SK-N-SH (cell line): ENCODE results near the gene PTPRA. TPM values are rescaled to one million over a fixed set of nuclear protein-coding genes. Genes with fewer than 3 reads are reported as not detected.
A peak's percentile ranks its signal among the peaks of the same experiment; 100 is the strongest.

ENCODE experiments used
- CTCF ChIA-PET: fragments of 300-600, 350-600 bp; formaldehyde crosslinking; extraction: SDS; loops from one replicate; lab custom pipeline; 2021; lab: Yijun Ruan, JAX
- POLR2A ChIA-PET: fragments of 350-600 bp; sonication (Branson Sonifier 250); formaldehyde crosslinking; extraction: SDS; loops from one replicate; lab custom pipeline; 2020; ENCODE audit warnings: antibody characterized with exemption, inconsistent platforms; lab: Yijun Ruan, JAX
- DNase-seq: peaks from one replicate; pipeline ENCODE4 v3.0.0; 2012
- H2AFZ ChIP-seq: fragments of 200-600 bp; sonication (generic); 2 replicates; pipeline ENCODE4 v1.8.1; 2016; ENCODE audit warnings: antibody characterized with exemption, mild to moderate bottlenecking, low read depth
- H3F3A ChIP-seq: fragments of 200-600 bp; sonication (generic); replicated peaks from 2 replicates; pipeline ENCODE3; 2016; ENCODE audit warnings: antibody characterized with exemption, mild to moderate bottlenecking; ENCODE audit not compliant: insufficient read depth
- H3K27ac ChIP-seq, 2 experiments: fragments of 200-500 bp in 1 of 2; fragments of 200-600 bp in 1 of 2; sonication (Bioruptor generic) in 1 of 2; sonication (generic), shearing (Covaris generic) in 1 of 2; 2 replicates each; pipeline versions ENCODE4 v1.5.1 to v1.6.1; 2014 to 2016; ENCODE audit warnings: low read depth in 2 of 2, inconsistent platforms in 1 of 2, low read length in 1 of 2, mild to moderate bottlenecking in 1 of 2, mixed read lengths in 1 of 2
- H3K27me3 ChIP-seq: fragments of 200-600 bp; sonication (generic), shearing (Covaris generic); 2 replicates; pipeline ENCODE4 v1.6.1; 2016; ENCODE audit warnings: mixed run types; ENCODE audit not compliant: insufficient read depth
- H3K36me3 ChIP-seq, 2 experiments: fragments of 200-500 bp in 1 of 2; fragments of 200-600 bp in 1 of 2; sonication (Bioruptor generic) in 1 of 2; sonication (generic) in 1 of 2; replicated peaks in 1 of 2; 2 replicates each; pipeline versions ENCODE3 to v1.5.1; 2014 to 2016; ENCODE audit warnings: low read length in 1 of 2, mild to moderate bottlenecking in 1 of 2; ENCODE audit not compliant: insufficient read depth in 2 of 2, control insufficient read depth in 1 of 2
- H3K4me1 ChIP-seq, 2 experiments: fragments of 200-500 bp in 1 of 2; fragments of 200-600 bp in 1 of 2; sonication (Bioruptor generic) in 1 of 2; sonication (generic), shearing (Covaris generic) in 1 of 2; 2 replicates each; pipeline versions ENCODE4 v1.5.1 to v1.6.1; 2014 to 2016; ENCODE audit warnings: low read depth in 1 of 2, low read length in 1 of 2, mixed run types in 1 of 2; ENCODE audit not compliant: insufficient read depth in 2 of 2, control insufficient read depth in 1 of 2
- H3K4me2 ChIP-seq: fragments of 200-600 bp; sonication (generic), shearing (Covaris generic); 2 replicates; pipeline ENCODE4 v1.6.1; 2017; ENCODE audit warnings: mixed run types
- H3K4me3 ChIP-seq, 2 experiments: fragments of 200-500 bp in 1 of 2; fragments of 200-600 bp in 1 of 2; sonication (Bioruptor generic) in 1 of 2; sonication (generic), shearing (Covaris generic) in 1 of 2; 2 replicates each; pipeline versions ENCODE4 v1.5.1 to v1.8.1; 2014 to 2016; ENCODE audit warnings: low read depth in 2 of 2, inconsistent platforms in 1 of 2, low read length in 1 of 2, mild to moderate bottlenecking in 1 of 2, mixed read lengths in 1 of 2, moderate library complexity in 1 of 2
- H3K79me2 ChIP-seq: fragments of 200-600 bp; sonication (generic); 2 replicates; pipeline ENCODE4 v1.8.1; 2017; ENCODE audit warnings: mild to moderate bottlenecking; ENCODE audit not compliant: insufficient read depth
- H3K9ac ChIP-seq: fragments of 200-600 bp; sonication (generic); 2 replicates; pipeline ENCODE4 v1.6.1; 2017; ENCODE audit warnings: mixed run types
- H3K9me2 ChIP-seq: fragments of 200-600 bp; sonication (generic); 2 replicates; pipeline ENCODE4 v1.6.1; 2017; ENCODE audit warnings: mixed run types
- H3K9me3 ChIP-seq: fragments of 200-600 bp; sonication (generic); 2 replicates; pipeline ENCODE4 v1.6.1; 2017; ENCODE audit warnings: mixed run types, mild to moderate bottlenecking, moderate library complexity
- H4K20me1 ChIP-seq: fragments of 200-600 bp; sonication (generic); 2 replicates; pipeline ENCODE4 v1.6.1; 2017; ENCODE audit warnings: mild to moderate bottlenecking, mixed run types; ENCODE audit not compliant: insufficient read depth
- ELF1 ChIP-seq: IDR thresholded peaks from 2 replicates; pipeline ENCODE4 v1.4.0; 2012
- NRF1 ChIP-seq: IDR thresholded peaks from 2 replicates; pipeline ENCODE4 v1.6.1; 2012; ENCODE audit warnings: low read depth, mild to moderate bottlenecking, low read length
- RAD21 ChIP-seq: IDR thresholded peaks from 2 replicates; pipeline ENCODE4 v1.6.1; 2012; ENCODE audit warnings: mild to moderate bottlenecking, low read length
- RCOR1 ChIP-seq: fragments of 150-350 bp; IDR thresholded peaks from 2 replicates; pipeline ENCODE4 v1.6.1; 2017; ENCODE audit warnings: antibody characterized with exemption, low read length
- SMC3 ChIP-seq: IDR thresholded peaks from 2 replicates; pipeline ENCODE4 v1.6.1; 2012; ENCODE audit warnings: low read depth, low read length, improper control_type of control experiment
- WGBS: methylation state at CpG from one replicate; pipeline ENCODE4 v1.1.6; 2017; ENCODE audit warnings: low lambda C conversion rate; 5-methylcytosine and 5-hydroxymethylcytosine counted together
- polyA plus RNA-seq, 3 experiments: library from polyadenylated mRNA; depleted of rRNA; stranded (reverse); fragments of >200 nt; gene quantifications; 2 replicates each; pipeline ENCODE4 v1.2.3, GENCODE V29; 2012
- TF ChIP-seq, protein P1 (sequence below): fragments of 200-600 bp; sonication (generic); IDR thresholded peaks from 2 replicates; pipeline ENCODE4 v1.6.1; 2017; ENCODE audit warnings: antibody characterized with exemption, mild to moderate bottlenecking, moderate library complexity
- TF ChIP-seq, protein P2 (sequence below): IDR thresholded peaks from 2 replicates; pipeline ENCODE4 v1.4.0; 2012; ENCODE audit warnings: low read depth, borderline replicate concordance
- TF ChIP-seq, protein P3 (sequence below): IDR thresholded peaks from 2 replicates; pipeline ENCODE4 v1.6.1; 2012; ENCODE audit warnings: mild to moderate bottlenecking, low read depth, low read length, moderate library complexity
- TF ChIP-seq, protein P4 (sequence below): fragments of 150-350 bp; IDR thresholded peaks from 2 replicates; pipeline ENCODE4 v1.6.1; 2017; ENCODE audit warnings: antibody characterized with exemption, low read length, low read depth, borderline replicate concordance

The PTPRA gene
- polyA plus RNA-seq, 1 of the 3 experiments (the other 2 are of a cell fraction): 47.6 TPM

DNA sequence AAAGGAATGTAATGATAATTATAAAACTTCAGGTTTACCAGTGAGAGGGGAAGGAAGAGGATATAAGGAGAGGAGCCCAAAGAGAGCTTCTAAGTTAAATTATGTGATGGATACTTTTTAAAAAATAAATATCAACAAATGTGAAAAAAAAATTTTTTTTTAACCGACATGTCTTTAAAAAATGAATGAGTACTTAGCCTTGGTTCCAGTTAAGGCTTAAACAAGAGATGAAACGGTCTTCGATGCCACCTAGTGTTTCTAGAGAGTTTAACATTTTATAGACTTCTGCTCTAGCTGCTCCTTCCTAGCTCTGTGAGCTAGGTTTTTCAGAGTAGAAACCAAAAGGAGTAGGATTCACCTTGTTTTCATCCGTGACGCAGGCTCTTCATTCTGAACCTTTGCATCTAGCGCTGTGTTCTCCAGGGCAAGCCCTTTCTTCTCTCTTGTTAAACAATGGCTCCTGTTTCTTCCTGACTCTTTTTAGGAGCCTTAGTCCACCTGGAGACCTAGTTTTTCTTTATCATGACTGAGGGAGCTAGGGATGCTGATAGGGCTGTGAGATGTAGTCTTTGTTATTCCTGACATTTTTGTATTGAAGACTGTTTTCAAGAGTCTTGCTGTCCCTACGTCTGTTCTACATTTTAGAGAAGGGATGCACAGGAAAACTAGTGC lies 127.7 kb downstream of the PTPRA start:
- WGBS: 65% methylated on average over 7 of the region's 7 CpGs
- Histone ChIP-seq H3K9me3 (no peaks in the 10 kb centered on the region), H3F3A (peaks cover 3% of the 10 kb centered on the region), H2AFZ (no peak overlapping the region), H3K36me3 (peaks cover 19 to 23% of the 10 kb centered on the region in 2 experiments), H3K9me2 (no peaks in the 10 kb centered on the region), H3K4me3 (no peak overlapping the region), H3K4me1 (no peaks in the 10 kb centered on the region)
- POLR2A ChIA-PET: no interaction called here
- CTCF ChIA-PET: interaction anchor here (0.6 to 2.2 kb wide), 43 partner anchors 8 to 954 kb away, joined by 3 to 15 read pairs (median 4); no protein-coding TSS in a partner anchor
- DNase-seq: peak; percentile 53
- TF ChIP-seq, protein P1, sequence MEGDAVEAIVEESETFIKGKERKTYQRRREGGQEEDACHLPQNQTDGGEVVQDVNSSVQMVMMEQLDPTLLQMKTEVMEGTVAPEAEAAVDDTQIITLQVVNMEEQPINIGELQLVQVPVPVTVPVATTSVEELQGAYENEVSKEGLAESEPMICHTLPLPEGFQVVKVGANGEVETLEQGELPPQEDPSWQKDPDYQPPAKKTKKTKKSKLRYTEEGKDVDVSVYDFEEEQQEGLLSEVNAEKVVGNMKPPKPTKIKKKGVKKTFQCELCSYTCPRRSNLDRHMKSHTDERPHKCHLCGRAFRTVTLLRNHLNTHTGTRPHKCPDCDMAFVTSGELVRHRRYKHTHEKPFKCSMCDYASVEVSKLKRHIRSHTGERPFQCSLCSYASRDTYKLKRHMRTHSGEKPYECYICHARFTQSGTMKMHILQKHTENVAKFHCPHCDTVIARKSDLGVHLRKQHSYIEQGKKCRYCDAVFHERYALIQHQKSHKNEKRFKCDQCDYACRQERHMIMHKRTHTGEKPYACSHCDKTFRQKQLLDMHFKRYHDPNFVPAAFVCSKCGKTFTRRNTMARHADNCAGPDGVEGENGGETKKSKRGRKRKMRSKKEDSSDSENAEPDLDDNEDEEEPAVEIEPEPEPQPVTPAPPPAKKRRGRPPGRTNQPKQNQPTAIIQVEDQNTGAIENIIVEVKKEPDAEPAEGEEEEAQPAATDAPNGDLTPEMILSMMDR: peak; percentile 71
- peak; percentile 83 for TF ChIP-seq RAD21
- TF ChIP-seq RCOR1: no peak
- no peak for TF ChIP-seq ELF1
- peak; percentile 60 for TF ChIP-seq SMC3
- TF ChIP-seq, protein P2, sequence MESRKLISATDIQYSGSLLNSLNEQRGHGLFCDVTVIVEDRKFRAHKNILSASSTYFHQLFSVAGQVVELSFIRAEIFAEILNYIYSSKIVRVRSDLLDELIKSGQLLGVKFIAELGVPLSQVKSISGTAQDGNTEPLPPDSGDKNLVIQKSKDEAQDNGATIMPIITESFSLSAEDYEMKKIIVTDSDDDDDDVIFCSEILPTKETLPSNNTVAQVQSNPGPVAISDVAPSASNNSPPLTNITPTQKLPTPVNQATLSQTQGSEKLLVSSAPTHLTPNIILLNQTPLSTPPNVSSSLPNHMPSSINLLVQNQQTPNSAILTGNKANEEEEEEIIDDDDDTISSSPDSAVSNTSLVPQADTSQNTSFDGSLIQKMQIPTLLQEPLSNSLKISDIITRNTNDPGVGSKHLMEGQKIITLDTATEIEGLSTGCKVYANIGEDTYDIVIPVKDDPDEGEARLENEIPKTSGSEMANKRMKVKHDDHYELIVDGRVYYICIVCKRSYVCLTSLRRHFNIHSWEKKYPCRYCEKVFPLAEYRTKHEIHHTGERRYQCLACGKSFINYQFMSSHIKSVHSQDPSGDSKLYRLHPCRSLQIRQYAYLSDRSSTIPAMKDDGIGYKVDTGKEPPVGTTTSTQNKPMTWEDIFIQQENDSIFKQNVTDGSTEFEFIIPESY: no peak
- TF ChIP-seq NRF1: no peak
- TF ChIP-seq, all 33 proteins: peak for 3
- Histone ChIP-seq H3K4me2 (no peak overlapping the region), H3K79me2 (no peaks in the 10 kb centered on the region), H3K27me3 (no peaks in the 10 kb centered on the region), H3K27ac (no peak overlapping the region), H4K20me1 (no peaks in the 10 kb centered on the region), H3K9ac (no peak overlapping the region)

DNA sequence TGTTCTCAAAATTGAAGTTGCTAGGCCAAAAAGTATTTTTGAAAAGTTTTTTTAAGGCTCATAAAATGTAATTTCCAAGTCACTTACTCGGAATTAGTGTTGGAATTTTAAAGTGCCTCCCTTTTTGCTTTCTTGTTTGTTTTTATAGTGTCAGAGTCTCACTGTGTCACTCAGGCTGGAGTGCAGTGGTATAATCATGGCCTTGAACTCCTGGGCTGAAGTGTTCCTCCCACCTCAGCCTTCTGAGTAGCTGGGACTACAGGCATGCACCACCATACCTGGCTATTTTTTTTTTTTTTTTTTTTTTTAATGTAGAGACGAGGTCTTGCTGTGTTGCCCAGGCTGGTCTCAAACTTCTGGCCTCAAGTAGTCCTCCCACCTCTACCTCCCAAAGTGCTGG lies 130.1 kb downstream of the PTPRA start:
- no peak overlapping the region for H2AFZ ChIP-seq
- H3K4me1 ChIP-seq: no peaks in the 10 kb centered on the region
- TF ChIP-seq, protein P3, sequence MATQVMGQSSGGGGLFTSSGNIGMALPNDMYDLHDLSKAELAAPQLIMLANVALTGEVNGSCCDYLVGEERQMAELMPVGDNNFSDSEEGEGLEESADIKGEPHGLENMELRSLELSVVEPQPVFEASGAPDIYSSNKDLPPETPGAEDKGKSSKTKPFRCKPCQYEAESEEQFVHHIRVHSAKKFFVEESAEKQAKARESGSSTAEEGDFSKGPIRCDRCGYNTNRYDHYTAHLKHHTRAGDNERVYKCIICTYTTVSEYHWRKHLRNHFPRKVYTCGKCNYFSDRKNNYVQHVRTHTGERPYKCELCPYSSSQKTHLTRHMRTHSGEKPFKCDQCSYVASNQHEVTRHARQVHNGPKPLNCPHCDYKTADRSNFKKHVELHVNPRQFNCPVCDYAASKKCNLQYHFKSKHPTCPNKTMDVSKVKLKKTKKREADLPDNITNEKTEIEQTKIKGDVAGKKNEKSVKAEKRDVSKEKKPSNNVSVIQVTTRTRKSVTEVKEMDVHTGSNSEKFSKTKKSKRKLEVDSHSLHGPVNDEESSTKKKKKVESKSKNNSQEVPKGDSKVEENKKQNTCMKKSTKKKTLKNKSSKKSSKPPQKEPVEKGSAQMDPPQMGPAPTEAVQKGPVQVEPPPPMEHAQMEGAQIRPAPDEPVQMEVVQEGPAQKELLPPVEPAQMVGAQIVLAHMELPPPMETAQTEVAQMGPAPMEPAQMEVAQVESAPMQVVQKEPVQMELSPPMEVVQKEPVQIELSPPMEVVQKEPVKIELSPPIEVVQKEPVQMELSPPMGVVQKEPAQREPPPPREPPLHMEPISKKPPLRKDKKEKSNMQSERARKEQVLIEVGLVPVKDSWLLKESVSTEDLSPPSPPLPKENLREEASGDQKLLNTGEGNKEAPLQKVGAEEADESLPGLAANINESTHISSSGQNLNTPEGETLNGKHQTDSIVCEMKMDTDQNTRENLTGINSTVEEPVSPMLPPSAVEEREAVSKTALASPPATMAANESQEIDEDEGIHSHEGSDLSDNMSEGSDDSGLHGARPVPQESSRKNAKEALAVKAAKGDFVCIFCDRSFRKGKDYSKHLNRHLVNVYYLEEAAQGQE: no peak
- TF ChIP-seq, protein P4, sequence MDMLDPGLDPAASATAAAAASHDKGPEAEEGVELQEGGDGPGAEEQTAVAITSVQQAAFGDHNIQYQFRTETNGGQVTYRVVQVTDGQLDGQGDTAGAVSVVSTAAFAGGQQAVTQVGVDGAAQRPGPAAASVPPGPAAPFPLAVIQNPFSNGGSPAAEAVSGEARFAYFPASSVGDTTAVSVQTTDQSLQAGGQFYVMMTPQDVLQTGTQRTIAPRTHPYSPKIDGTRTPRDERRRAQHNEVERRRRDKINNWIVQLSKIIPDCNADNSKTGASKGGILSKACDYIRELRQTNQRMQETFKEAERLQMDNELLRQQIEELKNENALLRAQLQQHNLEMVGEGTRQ: no peak
- no peak for TF ChIP-seq SMC3
- H3K27ac ChIP-seq: no peak overlapping the region
- CTCF ChIA-PET: no interaction called here
- H3K9me3 ChIP-seq: no peaks in the 10 kb centered on the region
- H3K4me2 ChIP-seq: no peak overlapping the region
- no peaks in the 10 kb centered on the region for H3K27me3 ChIP-seq
- H3K79me2 ChIP-seq: no peaks in the 10 kb centered on the region
- no peaks in the 10 kb centered on the region for H3K9me2 ChIP-seq
- POLR2A ChIA-PET: no interaction called here
- H3K36me3 ChIP-seq: peaks cover 30 to 32% of the 10 kb centered on the region in 2 experiments
- H3F3A ChIP-seq: peaks cover 3% of the 10 kb centered on the region
- H4K20me1 ChIP-seq: no peaks in the 10 kb centered on the region
- no peak overlapping the region for H3K4me3 ChIP-seq
- WGBS: 100% methylated on average over 2 of the region's 2 CpGs
- DNase-seq: no peak
- H3K9ac ChIP-seq: no peak overlapping the region
